Cerebellar cortex (tissue), 1 donor: ENCODE measurements around the gene OMP.

Experiments
- DNase-seq: peaks from one replicate; pipeline ENCODE4 v3.0.0-alpha.2; 2015; ENCODE audit warnings: low spot score

Gene OMP

GRCh38 chr11:77069336-77069968 lies 33.2 kb upstream of the OMP start:
- no peak for DNase-seq

GRCh38 chr11:77069969-77070582 lies 32.6 kb upstream of the OMP start:
- DNase-seq = no peak

GRCh38 chr11:77071077-77071476 lies 31.6 kb upstream of the OMP start:
- no peak for DNase-seq

- DNase-seq = no peak
Observed at GRCh38 chr11:77071671-77072605, 30.7 kb upstream of the OMP start.

GRCh38 chr11:77072851-77073327 lies 29.8 kb upstream of the OMP start:
- no peak for DNase-seq

GRCh38 chr11:77073328-77074001 lies 29.2 kb upstream of the OMP start:
- no peak for DNase-seq

- no peak for DNase-seq
Observed at GRCh38 chr11:77074205-77074604, 28.4 kb upstream of the OMP start.

GRCh38 chr11:77074626-77075221 lies 27.9 kb upstream of the OMP start:
- DNase-seq = no peak

GRCh38 chr11:77075425-77075905 lies 27.2 kb upstream of the OMP start:
- DNase-seq = no peak

- DNase-seq = no peak
Observed at GRCh38 chr11:77079666-77080065, 23.0 kb upstream of the OMP start.

- no peak for DNase-seq
Observed at GRCh38 chr11:77080643-77081210, 21.9 kb upstream of the OMP start.

- no peak for DNase-seq
Observed at GRCh38 chr11:77081381-77081851, 21.2 kb upstream of the OMP start.

- DNase-seq = no peak
Observed at GRCh38 chr11:77081976-77082836, 20.4 kb upstream of the OMP start.

- no peak for DNase-seq
Observed at GRCh38 chr11:77082838-77083565, 19.6 kb upstream of the OMP start.

- no peak for DNase-seq
Observed at GRCh38 chr11:77083566-77084245, 18.9 kb upstream of the OMP start.

GRCh38 chr11:77084581-77085191 lies 18.0 kb upstream of the OMP start:
- no peak for DNase-seq

- no peak for DNase-seq
Observed at GRCh38 chr11:77085652-77086051, 17.0 kb upstream of the OMP start.
